ES-I3 (cell line): ENCODE measurements around the gene GRM4.

Source experiments
- H3K36me3 ChIP-seq: 2 replicates; pipeline ENCODE4 v1.6.1; 2013; ENCODE audit warnings: mild to moderate bottlenecking, low read length, control low read depth, moderate library complexity; ENCODE audit not compliant: insufficient read depth
- H3K4me1 ChIP-seq: 2 replicates; pipeline ENCODE4 v1.6.1; 2013; ENCODE audit warnings: mild to moderate bottlenecking, control low read depth, low read length; ENCODE audit not compliant: insufficient read depth
- H3K9ac ChIP-seq: 2 replicates; pipeline ENCODE4 v1.6.1; 2013; ENCODE audit warnings: low read depth, mild to moderate bottlenecking, low read length, moderate library complexity
- H3K9me3 ChIP-seq: 2 replicates; pipeline ENCODE4 v1.6.1; 2013; ENCODE audit warnings: mild to moderate bottlenecking, low read length, moderate library complexity; ENCODE audit not compliant: control insufficient read depth, insufficient read depth

The GRM4 gene

DNA sequence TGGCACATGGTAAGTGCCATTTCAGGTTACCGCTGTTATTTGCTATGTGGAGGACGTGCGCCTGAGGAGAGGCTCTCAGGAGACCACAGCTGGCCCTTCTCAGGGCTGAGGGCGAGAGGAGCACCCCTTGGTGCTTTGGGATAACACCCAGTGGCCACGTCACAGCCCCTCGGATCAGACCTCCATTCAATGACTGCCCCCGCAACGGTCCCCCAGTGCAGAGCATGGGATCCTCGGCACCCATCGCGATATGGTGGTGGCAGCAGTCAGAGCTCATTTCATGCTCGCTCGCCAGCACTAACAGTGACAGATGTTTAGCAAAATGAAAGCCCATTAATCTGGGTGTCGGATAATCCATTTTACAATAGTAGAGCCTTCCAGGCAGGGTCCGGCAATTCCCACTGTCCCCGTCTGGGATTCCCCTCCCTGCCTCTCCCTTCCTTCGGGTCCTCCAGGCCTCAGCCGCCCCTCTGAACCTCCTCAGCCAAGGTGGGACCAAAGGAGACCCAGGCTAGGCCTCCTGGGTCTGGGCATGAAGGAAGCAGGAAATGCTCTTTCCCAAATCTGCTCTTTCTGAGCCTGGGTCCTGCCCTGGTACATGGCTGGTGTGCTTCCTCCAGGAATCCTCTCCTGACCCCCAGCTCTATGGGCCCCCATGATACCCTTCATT lies 117.1 kb downstream of the GRM4 start:
- H3K9ac ChIP-seq: no peak overlapping the region
- H3K36me3 ChIP-seq: peaks cover 6% of the 10 kb centered on the region; the same call in 1 of the 2 replicates
- H3K9me3 ChIP-seq: no peaks in the 10 kb centered on the region
- no peaks in the 10 kb centered on the region for H3K4me1 ChIP-seq

DNA sequence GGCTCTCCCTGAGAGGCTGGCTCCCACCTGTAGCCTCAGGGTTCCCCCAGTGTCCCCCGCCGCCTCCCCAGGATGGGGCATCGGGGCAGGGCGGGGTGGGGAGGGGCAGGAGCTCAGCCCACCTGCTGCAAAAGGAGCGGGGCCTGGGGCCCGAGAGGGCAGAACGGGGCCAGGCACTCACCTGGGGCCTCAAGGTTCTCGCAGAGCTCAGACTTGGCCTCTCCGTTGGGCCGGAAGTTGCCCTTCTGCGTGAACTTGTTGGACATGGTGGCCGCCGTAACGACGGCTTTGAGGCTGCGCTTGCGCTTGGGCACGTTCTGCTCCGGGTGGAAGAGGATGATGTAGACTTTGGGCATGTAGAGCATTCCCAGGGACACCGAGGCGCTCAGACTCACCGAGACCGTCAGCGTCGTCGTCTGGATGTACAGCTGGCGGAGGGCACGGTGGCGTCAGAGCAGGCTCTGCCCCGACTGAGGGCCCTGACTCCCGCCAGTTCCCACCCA lies 117.9 kb downstream of the GRM4 start:
- Histone ChIP-seq H3K9ac (no peak overlapping the region), H3K4me1 (no peaks in the 10 kb centered on the region), H3K9me3 (no peaks in the 10 kb centered on the region), H3K36me3 (peaks cover 6% of the 10 kb centered on the region; the same call in 1 of the 2 replicates)

- H3K9me3 ChIP-seq: no peaks in the 10 kb centered on the region
- H3K4me1 ChIP-seq: no peaks in the 10 kb centered on the region
- H3K9ac ChIP-seq: no peak overlapping the region
Measured at GRCh38 chr6:34027445-34027936, 118.4 kb downstream of the GRM4 start.

DNA sequence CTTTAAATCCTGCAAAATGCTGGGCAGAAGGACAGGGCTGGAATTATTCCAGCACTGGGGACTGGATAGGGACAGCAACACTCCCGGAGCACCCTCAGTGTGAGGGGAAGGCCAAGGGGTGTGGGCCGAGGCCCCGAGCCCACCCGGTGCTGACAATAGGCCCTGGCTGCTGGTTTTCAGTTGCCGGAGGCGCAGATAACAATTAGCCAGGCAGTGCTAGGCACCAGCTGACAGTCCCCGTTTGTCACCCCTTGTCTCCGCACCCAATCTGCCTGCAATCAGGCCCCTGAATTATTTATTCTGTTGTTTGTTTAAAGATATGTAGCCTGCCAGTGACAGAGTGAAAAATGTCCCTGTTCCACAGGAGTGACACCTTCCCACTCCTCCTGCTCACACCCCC lies 120.0 kb downstream of the GRM4 start:
- Histone ChIP-seq H3K4me1 (no peaks in the 10 kb centered on the region), H3K9ac (no peak overlapping the region), H3K9me3 (no peaks in the 10 kb centered on the region), H3K36me3 (peaks cover 6% of the 10 kb centered on the region; the same call in 1 of the 2 replicates)

More at GRCh38 chr6:34027445-34027936, 118.4 kb downstream of the GRM4 start:
- peaks cover 6% of the 10 kb centered on the region; the same call in 1 of the 2 replicates for H3K36me3 ChIP-seq

DNA sequence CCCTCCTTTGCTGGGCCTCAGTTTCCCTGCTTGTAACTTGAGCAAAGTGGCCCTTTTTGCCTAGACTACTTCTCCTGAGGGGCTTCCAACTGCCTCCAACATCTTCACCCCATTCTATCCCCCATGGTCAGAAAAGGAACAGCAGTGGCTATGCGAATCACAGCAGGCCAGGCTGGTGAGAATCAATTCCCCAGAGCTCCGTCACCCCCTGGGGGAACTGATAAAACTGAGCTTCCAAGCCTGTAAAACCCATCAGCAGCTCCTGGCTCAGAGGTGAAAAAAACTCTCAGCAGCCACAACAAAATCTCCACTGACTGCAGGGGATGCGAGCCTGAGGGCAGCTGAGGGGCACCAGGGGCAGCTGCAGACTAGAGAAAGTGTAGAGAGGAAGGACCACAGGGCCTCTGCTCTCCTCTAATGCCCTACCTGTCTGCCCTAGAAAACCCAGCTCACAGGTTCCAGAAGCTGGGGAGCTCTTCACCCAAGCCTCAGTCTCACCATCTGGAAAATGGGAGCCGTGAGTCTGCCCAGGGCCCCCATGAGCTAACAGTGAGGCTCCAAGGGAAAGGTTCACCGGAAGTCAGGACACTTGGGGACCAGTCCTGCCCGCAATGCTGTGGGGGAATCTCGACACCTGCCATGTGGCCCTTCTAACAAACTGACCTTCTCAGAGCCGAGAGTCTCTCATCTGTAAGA lies 120.6 kb downstream of the GRM4 start:
- no peaks in the 10 kb centered on the region for H3K4me1 ChIP-seq
- peaks cover 6% of the 10 kb centered on the region; the same call in 1 of the 2 replicates for H3K36me3 ChIP-seq
- no peaks in the 10 kb centered on the region for H3K9me3 ChIP-seq
- H3K9ac ChIP-seq: no peak overlapping the region

DNA sequence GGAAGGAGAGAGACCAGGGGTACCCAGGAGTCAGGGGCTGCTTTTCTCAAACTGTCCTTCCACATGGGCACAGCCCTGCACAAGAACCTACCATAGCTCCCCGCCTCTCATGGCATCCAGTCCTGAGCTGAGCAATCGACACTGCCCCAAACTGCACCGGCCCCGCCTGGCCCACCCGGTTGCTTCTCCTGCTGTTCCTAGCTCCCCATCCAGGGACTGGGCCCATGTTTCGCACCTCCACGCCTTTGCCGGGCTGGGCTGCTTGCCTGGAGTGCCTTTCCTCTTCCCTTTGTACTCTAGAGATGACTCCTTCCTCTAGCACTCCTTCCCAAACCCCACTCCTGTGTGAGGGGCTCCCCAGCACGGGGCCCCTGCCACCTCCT lies 123.0 kb downstream of the GRM4 start:
- Histone ChIP-seq H3K9ac (no peak overlapping the region), H3K36me3 (peaks cover 6% of the 10 kb centered on the region; the same call in 1 of the 2 replicates), H3K4me1 (no peaks in the 10 kb centered on the region), H3K9me3 (no peaks in the 10 kb centered on the region)

DNA sequence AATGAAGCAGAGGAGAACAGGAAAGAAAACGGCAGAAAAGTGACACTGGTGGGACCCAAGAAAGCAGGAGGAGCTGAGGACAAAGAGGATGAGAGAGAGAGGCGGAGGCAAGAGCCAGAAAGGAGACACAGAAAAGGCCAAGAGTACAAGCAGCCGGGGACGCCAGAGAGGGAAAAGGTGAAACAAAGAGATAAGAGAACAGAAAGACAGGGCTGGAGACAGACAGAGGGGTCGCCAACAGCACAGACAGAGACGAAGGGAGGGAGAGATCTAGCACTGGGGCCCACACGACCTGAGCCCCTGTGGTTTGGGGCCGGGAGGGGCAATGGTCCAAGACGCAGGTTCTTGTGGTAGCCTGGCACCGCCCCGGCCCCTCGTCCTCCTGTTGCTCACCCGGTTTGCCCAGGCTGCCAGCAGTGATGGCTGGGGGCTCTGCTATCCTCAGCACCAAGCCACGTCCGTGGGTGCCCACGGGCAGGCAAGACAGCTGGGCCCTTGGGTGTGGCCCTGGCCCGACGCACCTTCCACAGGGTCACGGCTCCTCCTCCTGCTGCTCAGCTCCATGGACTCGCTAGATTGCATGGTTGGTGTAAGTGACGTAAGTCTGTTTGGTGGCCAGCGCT lies 123.5 kb downstream of the GRM4 start:
- H3K36me3 ChIP-seq: peaks cover 6% of the 10 kb centered on the region; the same call in 1 of the 2 replicates
- no peaks in the 10 kb centered on the region for H3K9me3 ChIP-seq
- H3K4me1 ChIP-seq: no peaks in the 10 kb centered on the region
- no peak overlapping the region for H3K9ac ChIP-seq

DNA sequence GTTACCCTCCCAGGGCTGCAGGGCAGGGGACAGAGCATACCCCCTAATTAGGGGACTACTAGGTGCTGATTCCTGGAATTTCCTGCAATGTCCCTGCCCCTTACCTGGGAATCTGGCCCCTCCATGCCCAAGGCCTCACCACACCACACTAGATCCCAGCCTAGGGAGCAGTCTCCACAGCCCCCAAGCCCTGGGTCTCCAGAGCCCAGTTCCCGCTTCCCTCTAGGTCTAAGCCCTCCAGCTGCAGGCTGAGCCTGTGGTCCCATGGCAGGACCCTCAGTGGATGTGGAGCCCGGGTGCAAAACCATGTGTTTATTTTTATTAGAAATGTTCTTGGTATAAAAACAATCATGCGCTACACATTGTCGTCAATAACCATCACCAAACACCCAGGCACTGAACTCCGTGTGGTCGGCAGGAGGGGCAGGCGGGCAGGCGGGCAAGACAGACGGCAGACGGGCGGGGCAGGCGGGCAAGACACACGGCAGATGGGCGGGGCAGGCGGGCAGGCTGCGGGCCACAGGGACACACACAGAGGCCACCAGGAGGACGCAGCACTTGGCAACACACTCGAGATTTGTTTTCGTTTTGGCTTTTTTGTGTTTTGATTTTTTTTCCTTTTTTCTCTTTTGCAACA lies 124.2 kb downstream of the GRM4 start:
- Histone ChIP-seq H3K4me1 (no peaks in the 10 kb centered on the region), H3K9ac (no peak overlapping the region), H3K9me3 (no peaks in the 10 kb centered on the region)

GRCh38 chr6:34020807-34021553 lies 124.9 kb downstream of the GRM4 start:
- Histone ChIP-seq H3K4me1 (no peaks in the 10 kb centered on the region), H3K9me3 (no peaks in the 10 kb centered on the region), H3K9ac (no peak overlapping the region)

More for the DNA sequence above, 124.2 kb downstream of the GRM4 start:
- H3K36me3 ChIP-seq: peaks cover 6% of the 10 kb centered on the region; the same call in 1 of the 2 replicates

GRCh38 chr6:34020278-34020677 lies 125.6 kb downstream of the GRM4 start:
- H3K9ac ChIP-seq: no peak overlapping the region

More at GRCh38 chr6:34020807-34021553, 124.9 kb downstream of the GRM4 start:
- peaks cover 6% of the 10 kb centered on the region; the same call in 1 of the 2 replicates for H3K36me3 ChIP-seq

DNA sequence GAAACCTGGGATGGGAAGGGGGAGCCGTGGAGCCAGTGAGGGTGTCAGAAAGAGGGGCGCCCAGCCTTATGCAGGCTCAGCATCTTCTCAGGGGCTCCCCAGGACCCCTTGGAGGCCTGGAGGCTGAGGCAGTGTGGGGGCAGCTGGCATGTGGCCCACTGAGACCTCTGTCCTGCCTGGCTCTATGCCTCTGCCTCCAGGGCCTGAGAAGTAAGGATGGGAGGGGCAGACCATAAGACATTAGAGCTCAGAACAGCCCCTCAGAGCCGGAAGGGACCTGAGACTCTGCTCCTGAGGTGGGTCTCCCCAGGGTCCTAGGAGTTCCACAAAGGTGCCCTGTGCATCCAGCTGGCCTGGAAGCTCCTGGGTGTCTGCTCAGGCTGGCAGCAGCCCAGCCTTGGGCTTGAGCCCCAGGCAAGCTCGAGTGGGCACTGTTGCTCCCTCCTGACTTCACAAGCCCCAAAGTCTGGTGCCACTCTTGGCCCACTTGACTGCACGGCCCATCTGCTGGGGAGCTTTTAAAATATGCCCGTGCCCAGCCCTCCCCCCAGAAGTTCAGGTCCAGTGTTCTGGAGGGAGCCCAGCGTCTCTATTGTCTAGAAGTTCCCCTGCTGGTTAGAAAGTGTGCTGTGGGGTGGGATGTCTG lies 126.8 kb downstream of the GRM4 start:
- H3K36me3 ChIP-seq: 0 out of 2 replicates have a peak, but pooled peaks cover under 1% of the 10 kb centered on the region
- H3K4me1 ChIP-seq: peaks cover 8% of the 10 kb centered on the region; the same call in 1 of the 2 replicates
- H3K9me3 ChIP-seq: no peaks in the 10 kb centered on the region
- no peak overlapping the region for H3K9ac ChIP-seq

More at GRCh38 chr6:34020278-34020677, 125.6 kb downstream of the GRM4 start:
- peaks cover 6% of the 10 kb centered on the region; the same call in 1 of the 2 replicates for H3K36me3 ChIP-seq
- H3K9me3 ChIP-seq: no peaks in the 10 kb centered on the region
- peaks cover 6% of the 10 kb centered on the region; the same call in 1 of the 2 replicates for H3K4me1 ChIP-seq

DNA sequence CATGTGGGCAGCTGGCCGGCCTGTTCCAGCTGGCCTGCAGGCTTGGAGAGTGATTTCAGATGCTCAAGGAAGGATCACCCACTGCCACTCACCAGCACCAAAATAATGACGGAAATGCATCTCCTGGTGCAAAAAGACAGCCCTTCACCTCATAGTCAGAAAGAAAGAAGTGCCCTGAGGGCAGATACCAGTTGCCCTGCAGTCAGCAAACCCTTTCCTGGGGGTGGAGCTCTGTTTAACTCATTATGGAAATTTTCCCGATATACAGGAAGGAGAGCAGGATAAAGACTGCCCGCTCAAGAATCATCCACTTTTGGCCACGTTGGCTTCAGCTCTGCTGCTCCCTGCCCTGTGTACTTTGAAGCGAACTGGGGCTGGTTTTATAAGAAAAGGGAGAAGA lies 127.9 kb downstream of the GRM4 start:
- Histone ChIP-seq H3K9ac (no peak overlapping the region), H3K4me1 (peaks cover 8% of the 10 kb centered on the region; the same call in 1 of the 2 replicates), H3K36me3 (no peaks in the 10 kb centered on the region), H3K9me3 (no peaks in the 10 kb centered on the region)
